8988T (cell line): Measurements from ENCODE around the gene TEX50.
"Not testable (repeated sequence)": the region's sequence is repeated elsewhere in the genome, so short reads cannot be mapped to it uniquely, and the experiment has no call there.

Experiments
- DNase-seq: peaks from one replicate; pipeline ENCODE4 v3.0.0; 2011

Gene TEX50, protein sequence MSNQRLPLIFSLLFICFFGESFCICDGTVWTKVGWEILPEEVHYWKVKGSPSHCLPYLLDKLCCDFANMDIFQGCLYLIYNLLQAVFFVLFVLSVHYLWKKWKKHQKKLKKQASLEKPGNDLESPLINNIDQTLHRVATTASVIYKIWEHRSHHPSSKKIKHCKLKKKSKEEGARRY

DNA sequence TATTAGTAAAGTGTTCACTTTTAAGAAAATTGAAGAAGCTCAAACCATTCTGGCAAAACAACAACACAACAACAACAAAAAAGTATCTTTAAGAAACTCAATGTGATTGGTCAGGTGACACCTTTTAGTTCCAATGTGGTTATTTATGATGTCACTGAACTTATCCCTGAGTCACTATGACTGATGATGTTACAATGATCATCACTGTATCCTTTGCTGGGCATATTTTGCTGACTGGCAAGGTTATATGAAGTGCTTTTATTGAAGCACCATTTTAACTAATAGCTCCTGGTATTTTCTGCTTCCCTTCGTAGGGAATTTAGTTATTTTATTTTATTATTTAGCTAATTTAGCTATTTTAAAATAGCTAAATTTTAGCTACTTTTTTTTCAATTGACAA lies at the start of gene TEX50:
Gene TEX50, plus strand, starts transcription at position 223 of the 400 bp plus-strand sequence. CDS start 184 bp downstream, outside the sequence.
- no peak for DNase-seq

DNA sequence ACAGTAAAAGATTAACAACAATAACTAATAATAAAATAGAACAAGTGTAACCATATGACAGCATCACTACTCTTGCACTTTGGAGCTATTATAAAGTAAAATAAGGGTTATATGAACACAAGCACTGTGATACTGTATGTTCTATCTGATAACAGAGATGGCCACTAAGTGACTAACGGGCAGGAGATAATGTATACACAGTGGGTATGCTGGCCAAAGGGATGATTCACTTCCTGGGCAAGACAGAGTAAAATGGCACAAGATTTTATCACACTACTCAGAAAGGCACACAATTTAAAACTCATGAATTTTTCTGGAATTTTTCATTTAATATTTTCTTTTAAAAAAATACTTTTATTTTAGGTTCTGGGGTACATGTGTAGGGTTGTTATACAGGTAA lies 44.6 kb upstream of the TEX50 start:
- DNase-seq = no peak

DNA sequence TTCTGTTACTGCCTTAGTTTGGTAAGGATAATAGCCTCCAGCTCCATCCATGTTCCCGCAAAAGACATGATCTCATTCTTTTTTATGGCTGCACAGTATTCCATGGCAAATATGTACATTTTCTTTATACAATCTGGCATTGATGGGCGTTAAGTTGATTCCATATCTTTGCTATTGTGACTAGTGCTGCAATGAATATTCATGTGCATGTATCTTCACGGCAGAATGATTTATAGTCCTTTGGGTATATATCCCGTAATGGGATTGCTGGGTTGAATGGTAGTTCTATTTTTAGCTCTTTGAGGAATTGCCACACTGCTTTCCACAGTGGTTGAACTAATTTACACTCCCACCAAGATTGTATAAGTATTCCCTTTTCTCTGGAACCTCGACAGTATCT lies 44.0 kb upstream of the TEX50 start:
- not testable (repeated sequence) for DNase-seq

DNA sequence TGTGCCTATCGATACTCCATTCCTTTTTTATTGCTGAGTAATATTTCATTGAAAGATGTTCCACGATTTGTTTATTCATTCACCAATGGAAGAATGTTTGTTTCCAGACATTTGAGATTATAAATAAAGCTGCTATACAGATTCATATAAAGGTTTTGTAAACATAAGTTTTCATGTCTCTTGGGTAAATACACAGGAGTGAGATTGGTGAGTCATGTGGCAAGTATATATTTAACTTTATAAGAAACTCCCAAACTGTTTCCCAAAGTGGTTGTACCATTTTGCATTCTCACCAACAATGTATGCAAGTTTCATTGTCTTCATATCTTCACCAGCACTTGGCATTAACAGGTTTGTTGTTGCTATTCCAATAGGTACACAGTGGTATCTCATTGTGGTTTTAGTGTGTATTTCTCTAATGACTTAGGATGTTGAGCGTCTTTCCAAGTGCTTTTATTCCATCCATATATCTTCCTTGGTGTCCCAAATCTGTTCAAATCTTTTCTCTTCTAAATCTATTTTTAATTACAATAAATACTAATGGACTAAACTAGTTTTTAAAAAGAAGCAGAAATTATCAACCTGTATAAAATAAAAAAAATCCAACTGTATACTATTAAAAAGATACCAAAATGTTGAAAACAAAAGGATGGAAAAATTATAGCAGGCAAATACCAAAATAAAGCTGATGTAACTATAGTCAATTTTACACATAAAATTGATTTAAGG lies 38.9 kb upstream of the TEX50 start:
- no peak for DNase-seq

DNA sequence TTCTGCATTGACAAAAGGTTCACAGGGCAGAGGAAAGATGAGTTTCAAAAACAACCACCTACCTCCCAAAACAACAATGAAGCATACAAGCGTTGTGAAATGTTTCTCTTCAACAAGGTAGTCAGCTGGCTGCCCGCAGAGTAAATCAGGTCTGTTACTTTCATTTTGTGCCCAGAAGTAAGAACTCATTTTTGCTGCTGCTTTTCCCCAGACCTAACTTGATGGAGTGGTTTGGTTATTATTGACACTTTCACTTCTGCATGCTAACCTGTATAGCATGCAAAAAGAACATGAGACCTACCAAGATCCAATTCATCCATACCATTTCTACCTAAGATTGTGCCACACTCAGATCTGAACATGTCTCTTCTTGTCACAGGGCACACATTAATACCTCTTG lies 33.5 kb upstream of the TEX50 start:
- DNase-seq = no peak

DNA sequence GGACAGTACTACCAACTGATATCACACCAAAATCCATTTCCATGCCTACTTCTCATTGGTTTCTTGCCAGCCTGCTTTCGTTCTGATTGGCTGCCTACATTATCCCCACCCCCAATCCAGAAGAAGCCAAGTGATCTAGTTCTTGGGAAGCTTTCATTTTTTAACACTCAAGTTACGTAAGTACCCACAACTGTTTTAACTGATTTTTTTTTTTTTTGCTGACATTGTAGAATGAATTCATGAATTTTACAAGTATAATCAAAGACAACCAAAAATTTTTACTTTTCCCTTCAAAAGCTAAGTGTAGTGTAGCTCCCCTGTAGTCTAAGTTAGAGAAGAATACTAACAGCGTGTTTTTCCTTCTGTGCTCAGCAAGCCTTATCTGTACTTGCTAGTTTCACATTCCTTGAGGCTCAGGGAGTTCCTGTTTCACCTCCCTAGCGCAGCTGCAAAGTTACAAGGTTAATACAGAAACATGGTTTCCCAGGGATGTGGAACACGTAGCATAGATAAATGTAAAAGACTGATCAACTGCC lies 32.0 kb upstream of the TEX50 start, which contains the start of gene SLC9C2:
Gene SLC9C2, minus strand, starts transcription at position 17 of the 536 bp plus-strand sequence. CDS start 1,296 bp downstream, outside the sequence.
- DNase-seq = no peak

DNA sequence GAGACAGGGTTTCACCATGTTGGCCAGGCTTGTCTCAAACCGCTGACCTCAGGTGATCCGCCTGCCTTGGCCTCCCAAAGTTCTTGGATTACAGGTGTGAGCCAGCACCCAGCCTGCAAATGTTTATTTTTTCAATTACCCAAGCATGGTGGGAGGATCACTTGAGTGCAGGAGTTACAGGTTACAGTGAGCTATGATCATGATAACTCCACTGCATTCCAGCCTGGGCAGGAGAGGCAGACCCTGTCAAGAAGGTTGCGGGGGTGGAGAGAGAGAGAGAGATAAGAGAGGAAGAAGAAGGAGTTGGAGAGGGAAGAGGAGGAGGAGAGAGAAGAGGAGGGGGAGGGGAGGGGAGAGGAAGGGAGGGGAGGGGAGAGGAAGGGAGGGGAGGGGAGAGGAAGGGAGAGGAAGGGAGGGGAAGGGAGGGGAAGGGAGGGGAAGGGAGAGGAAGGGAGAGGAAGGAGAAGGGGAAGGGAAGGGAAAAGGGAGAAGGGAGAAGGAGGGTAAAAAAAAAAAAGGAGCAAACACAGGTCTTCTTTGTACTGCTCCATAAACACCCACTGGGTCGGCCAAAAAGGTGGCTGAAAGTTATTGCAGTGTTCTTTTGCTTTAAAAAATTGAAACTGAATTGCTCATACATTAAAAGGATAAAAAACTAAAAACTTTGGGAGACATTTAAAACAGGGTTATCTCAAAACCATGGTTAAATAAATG lies 26.5 kb upstream of the TEX50 start:
- no peak for DNase-seq

DNA sequence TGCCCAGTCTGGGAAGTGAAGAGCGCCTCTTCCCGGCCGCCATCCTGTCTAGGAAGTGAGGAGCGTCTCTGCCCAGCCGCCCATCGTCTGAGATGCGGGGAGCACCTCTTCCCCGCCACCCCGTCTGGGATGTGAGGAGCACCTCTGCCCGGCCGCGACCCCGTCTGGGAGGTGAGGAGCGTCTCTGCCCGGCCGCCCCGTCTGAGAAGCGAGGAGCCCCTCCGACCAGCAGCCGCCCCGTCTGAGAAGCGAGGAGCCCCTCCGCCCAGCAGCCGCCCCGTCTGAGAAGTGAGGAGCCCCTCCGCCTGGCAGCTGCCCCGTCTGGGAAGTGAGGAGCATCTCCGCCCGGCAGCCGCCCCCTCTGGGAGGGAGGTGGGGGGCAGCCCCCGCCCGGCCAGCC lies 22.1 kb upstream of the TEX50 start:
- not testable (repeated sequence) for DNase-seq

DNA sequence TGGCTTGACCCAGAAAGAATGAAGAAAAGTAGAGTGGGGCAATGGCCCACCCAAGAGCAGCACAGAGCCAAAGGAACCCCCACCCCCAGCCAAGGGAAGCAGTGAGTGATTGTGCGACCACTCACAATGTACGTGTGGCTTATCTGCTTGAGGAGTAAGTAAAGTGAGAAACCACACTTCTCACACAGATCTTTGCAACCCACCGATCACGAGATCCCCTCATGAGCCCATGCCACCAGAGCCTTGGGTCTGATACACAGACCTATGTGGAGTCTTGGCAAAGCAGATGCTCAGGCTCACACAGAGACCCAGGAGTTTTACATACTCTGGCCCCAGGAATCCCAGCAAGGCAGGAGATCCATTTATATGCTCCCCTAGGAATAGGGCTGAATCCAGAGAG lies 18.3 kb upstream of the TEX50 start:
- no peak for DNase-seq

DNA sequence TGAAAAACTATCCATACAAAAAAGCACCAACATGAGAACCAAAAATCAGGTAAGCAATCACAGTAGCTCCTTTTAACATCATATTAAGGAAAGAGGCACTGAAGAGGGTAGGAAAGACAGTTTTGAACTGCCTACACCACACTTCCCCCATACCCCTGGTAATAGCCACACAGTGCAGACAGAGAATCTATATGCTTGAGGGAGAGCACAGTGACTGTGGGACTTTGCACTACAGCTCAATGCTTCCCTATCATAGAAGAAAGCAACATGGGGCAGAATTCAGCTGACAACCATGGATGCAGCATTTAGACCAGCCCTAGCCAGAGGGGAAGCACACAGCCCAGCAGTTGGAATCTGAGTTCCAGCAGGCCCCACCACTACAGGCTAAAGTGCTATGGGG lies 7.9 kb upstream of the TEX50 start:
- no peak for DNase-seq

DNA sequence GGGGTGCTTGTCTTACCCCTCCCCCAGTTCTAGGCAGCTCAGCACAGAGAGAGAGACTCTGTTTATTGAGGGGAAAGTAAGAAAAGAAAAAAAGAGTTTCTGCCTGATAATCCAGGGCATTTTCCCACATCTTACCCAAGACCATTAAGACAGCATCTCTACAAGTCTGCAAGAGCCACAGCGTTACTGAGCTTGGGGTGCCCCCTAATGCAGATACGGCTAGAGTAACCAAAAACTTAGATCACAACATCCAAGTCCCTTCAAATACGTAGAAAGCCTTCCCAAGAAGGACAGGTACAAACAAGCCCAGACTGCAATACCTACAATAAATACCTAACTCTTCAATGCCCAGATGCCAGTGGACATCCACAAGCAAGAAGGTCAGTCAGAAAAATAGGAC lies 6.2 kb upstream of the TEX50 start:
- DNase-seq = no peak

DNA sequence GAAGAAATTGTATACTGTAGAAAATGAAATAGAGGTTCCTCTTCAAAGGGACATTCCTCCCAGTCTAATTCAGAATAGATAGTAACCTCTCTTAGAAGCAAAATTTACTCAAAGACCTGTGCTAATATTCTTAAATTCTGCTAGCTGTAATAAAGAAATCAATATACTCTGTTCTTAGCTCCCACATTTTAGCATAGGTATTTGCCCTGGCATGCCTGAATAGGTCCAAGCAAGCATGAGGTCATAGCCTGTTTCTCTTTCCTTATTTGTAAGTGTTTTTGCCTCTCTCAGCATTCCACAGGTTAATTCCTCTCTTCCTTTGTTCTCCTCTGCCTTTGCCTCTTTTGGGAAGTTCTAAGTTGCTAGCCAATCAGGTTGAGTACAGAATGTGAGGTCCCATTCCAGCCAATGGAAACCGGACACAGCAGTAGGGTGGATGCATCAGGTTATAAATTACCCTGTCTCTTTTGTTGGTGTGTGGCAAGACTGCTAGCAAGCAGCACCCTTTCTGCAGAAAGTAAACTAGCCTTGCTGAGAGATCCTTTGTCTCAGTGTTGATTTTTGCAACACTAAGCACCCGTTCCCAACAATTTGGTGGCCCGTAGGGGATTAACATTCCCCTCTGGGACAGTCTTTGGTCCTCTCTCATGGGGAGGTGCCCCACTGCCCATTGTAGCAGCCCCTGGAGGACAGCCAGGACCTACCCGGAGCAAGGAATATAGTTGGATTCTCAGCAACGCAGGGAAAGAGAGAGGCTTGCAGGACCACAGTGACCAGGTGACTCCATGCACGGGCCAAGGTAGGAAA lies 2.3 kb downstream of the TEX50 start:
- DNase-seq = not testable (repeated sequence)

DNA sequence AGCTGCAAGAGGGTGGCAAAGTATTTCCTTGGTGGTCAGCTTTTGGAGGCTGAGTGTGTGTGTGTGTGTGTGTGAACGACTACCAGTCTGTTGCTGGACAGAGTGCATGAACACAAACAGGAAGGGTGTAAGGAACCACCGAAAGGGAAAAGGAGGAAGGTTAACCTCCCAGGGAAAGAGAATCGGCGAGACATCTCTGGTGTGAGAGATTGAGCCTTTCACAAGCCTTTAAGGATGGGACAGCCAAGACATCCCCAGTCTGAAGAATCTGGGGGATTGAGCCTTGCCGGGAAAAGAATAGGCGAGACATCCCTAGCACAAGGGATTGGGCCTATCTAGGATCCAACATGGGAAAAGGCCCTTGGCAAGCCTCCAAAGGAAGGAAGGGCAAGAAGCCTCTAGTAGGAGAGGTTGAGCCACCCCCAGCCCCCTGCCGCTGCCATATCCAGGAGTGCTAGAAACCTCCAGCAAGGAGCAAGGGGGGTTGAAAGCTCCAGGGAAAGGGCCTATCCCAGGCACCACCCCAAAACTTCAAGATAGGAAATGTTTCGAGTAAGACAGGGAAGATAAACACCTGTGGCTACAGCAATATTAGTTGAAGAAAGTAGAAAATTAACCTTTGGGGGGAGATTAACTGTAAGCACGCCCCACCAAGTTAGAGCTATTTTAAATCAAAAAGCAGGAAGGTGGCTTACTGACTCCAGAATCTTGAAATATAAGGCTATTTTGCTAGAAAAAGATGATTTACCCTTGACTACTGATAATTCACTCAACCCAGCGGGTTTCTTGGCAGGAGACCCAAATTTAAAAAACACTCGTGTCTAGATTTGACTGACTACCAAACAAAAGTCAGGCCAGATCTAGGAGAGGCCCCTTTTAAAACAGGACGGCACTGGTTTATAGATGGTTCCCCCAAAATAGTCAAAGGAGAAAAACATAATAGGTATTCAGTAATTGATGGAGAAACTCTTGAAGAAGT lies 3.2 kb downstream of the TEX50 start:
- DNase-seq = no peak

DNA sequence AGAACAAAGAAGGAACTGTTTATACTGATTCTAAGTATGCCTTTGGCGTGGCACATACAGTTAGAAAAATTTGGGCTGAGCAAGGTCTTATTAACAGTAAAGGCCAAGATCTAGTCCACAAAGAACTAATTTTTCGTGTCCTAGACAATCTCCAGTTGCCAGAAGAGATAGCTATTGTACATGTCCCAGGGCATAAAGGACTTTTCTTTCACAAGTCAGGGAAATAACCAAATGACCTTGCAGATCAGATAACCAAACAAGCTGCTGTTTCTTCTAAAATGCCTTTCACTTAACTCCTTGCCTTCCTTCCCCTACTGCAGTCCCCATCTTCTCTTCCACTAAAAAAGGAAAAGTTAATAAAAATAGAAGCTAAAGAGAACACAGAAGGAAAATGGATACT lies 4.0 kb downstream of the TEX50 start:
- no peak for DNase-seq

DNA sequence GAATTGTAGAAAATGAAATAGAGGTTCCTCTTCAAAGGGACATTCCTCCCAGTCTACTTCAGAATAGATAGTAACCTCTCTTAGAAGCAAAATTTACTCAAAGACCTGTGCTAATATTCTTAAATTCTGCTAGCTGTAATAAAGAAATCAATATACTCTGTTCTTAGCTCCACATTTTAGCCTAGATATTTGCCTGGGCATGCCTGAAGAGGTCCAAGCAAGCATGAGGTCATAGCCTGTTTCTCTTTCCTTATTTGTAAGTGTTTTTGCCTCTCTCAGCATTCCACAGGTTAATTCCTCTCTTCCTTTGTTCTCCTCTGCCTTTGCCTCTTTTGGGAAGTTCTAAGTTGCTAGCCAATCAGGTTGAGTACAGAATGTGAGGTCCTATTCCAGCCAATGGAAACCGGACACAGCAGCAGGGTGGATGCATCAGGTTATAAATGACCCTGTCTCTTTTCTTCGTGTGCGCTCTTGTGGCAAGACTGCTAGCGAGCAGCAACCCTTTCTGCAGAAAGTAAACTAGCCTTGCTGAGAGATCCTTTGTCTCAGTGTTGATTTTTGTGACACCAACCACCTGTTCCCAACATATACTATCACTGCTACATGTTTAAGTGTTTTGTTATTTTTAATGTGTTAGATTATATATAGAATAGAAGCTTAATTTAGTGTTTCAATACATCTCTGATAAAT lies 7.5 kb downstream of the TEX50 start:
- not testable (repeated sequence) for DNase-seq

DNA sequence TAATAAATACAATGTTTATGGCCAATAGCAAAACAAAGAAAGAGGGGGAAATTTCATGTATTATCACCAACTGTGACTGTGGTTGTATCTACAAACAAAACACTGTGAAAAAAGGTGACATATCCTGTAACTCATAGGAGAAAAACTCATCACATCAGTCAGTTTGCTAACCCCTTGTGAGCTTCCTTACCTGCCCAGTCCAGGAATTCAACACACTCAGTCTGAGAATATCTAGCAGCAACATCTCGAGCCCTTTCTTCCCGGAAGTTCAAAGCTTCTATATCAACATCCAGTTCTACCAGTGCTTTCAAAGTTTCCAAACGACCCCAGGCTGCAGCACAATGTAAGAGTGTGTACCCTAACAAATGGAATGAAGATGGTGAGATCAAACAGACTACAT lies 11.5 kb downstream of the TEX50 start:
- DNase-seq = no peak

DNA sequence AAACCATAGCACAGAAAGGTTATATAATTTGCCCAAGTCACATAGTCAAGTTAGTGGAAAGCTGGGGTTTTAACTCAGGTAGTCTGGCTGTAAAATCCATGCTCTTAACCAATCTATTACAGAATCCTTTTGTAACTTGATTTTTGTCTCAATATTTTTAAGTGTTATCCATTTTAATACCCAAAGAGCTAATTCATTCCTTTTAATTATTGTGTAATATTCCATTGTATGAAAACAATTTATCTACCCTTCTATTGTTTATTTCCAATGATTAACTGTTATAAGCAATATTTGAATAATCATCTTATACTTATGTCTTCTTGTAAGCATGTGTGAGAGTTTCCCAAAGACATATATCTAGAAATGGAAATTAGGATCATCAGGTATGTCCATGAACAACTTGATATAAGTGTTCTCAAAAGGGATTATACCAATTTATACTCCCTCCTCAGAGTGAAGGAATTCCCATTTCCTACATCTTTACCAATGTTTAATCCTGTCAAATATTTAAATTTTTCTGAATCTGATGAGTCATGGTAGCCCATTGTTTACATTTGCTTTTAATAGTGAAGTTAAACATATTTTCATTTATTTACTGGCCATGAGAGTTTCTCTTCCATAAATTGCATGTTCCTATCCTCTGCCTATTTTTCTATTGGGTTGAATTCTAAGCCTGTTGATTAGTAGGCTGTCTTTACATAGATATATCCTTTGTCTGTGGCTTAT lies 13.9 kb downstream of the TEX50 start:
- DNase-seq = no peak

DNA sequence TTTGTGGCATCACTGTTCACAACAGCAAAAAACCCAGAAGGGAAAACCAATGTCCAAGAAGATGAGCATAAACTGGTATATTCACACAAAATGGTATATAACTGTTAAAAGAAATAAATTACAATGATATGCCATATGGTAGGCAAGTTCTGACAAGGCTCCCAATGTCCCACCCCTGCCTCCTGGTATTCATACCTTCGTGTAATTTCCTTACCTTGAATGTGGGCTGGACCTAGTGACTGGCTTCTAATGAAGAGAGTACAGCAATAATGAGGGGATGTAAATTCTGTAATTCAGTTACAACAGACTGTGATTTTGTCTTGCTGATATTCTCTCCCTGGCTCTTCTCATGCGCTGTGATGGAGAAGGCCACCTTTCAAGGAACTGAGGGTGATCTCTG lies 25.2 kb downstream of the TEX50 start:
- no peak for DNase-seq

DNA sequence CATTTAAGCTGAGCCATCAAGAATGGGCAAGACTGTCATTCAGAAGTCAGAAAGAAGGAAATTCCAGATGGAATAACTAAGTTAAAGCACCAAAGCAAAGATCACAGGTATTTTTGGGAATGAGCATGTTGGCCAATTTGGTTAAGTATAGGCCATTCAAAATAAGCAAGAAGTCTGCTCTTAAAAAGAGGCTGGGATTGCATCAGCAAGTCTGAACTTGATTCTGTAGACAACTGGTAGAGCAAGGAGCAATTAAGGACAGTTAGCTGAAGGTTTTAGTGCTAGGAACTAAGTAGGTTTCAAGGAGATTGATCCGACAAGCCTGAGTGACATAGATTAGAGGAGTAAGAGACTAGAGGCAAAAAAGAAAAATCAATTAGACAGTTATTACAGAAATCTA lies 26.1 kb downstream of the TEX50 start:
- no peak for DNase-seq

DNA sequence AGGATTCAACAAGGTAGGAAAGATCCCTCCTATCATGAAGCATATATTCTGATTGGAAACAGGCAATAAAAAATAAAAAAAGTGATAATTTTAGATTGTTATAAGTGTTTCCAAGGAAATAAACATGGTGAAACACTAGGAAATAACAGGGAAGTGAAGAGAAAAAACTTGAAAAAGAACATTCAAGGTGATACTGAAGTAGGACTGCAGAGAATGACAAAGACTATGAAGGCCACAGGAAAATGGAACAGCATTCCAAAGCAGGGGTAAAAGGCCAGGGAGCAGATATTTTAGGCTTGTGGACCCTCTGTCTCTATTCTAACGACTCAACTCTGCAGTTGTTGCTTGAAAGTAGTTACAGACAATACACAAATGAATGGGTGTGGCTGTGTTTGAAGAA lies 26.6 kb downstream of the TEX50 start:
- DNase-seq = no peak
